GM20000 (cell line): ENCODE data around the gene AP3B2.
A peak's percentile ranks its signal among the peaks of the same experiment; 100 is the strongest.

ENCODE experiments used
- DNase-seq: peaks from one replicate; pipeline ENCODE4 v3.0.0; 2012; ENCODE audit warnings: low spot score
- TF ChIP-seq, protein P1 (sequence below): IDR thresholded peaks from 2 replicates; pipeline ENCODE4 v1.5.1; 2012; ENCODE audit warnings: mild to moderate bottlenecking, control low read depth; ENCODE audit errors: extremely low read depth, missing control alignments

Gene AP3B2

DNA sequence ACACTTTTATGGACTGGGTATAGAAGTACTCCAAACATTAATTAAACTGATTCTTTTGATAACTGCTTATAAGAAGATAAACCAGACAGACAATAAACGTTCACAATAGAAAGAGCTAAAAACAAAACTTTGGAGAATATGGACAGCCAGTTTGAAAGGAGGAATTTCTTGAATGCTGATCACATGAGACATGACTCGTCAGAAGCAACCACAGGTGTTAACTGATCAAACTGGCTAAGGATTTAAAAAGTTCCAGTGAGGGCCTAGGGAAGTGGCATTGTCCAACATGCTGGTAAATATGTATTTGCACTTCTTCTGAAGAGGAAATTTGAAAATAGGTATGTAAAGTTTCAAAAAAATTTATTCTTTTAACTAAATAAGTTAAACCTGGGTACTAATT lies 29.4 kb upstream of the AP3B2 start:
- no peak for DNase-seq
- TF ChIP-seq, protein P1, sequence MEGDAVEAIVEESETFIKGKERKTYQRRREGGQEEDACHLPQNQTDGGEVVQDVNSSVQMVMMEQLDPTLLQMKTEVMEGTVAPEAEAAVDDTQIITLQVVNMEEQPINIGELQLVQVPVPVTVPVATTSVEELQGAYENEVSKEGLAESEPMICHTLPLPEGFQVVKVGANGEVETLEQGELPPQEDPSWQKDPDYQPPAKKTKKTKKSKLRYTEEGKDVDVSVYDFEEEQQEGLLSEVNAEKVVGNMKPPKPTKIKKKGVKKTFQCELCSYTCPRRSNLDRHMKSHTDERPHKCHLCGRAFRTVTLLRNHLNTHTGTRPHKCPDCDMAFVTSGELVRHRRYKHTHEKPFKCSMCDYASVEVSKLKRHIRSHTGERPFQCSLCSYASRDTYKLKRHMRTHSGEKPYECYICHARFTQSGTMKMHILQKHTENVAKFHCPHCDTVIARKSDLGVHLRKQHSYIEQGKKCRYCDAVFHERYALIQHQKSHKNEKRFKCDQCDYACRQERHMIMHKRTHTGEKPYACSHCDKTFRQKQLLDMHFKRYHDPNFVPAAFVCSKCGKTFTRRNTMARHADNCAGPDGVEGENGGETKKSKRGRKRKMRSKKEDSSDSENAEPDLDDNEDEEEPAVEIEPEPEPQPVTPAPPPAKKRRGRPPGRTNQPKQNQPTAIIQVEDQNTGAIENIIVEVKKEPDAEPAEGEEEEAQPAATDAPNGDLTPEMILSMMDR: no peak

DNA sequence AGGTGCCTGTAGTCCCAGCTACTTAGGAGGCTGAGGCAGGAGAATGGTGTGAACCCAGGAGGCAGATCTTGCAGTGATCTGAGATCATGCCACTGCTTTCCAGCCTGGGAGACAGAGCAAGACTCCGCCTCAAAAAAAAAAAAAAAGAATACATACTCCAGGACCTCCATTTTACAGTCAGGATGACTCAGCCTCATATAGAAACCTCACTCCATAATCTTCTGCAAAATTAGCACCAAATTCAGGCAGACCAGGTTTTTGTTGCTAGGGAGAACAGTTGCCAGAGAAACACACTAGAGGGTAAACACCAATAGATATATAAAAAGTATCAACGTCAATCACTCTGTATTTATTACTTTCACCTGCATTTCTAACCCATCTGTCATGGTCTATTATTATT lies 28.3 kb upstream of the AP3B2 start:
- TF ChIP-seq, protein P1: no peak
- DNase-seq: no peak

DNA sequence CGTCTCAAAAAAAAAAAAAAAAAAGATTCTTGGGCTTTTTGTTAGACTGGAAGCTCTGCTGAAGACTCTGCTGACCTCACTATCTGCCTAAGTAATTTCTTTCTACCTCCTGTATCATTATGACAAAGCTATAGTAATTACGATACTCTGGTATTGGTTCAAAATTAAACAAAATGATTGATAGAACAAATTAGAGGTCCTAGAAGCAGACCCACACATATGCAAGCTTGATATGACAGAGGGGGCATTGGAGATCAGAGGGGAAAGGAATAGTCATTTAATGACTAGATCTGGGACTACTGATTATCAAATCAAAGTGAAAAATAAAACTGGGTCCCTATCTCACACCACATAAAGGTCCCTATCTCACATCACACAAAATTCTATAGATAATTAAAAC lies 21.9 kb upstream of the AP3B2 start:
- TF ChIP-seq, protein P1: no peak
- no peak for DNase-seq

DNA sequence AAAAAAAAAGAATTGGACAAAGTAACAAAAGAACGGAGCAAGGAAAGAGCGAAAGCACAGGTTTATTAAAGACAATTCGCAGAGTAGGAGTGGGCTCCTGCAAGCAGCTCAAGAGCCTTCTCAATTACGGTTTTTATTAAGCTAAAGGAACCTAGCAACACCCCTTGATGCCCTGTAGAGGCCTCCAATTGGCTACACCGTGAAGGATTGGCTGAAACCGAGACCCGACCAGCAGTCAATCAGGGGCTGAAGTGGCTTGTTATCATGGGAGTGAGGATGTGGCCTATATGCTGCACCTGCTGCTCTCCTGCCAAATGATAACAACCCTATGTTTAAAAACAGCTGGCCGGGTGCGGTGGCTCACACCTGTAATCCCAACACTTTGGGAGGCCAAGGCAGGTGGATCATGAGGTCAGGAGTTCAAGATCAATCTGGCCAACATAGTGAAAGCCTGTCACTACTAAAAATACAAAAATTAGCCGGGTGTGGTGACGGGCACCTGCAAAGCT lies 20.4 kb upstream of the AP3B2 start:
- no peak for DNase-seq
- TF ChIP-seq, protein P1: no peak

DNA sequence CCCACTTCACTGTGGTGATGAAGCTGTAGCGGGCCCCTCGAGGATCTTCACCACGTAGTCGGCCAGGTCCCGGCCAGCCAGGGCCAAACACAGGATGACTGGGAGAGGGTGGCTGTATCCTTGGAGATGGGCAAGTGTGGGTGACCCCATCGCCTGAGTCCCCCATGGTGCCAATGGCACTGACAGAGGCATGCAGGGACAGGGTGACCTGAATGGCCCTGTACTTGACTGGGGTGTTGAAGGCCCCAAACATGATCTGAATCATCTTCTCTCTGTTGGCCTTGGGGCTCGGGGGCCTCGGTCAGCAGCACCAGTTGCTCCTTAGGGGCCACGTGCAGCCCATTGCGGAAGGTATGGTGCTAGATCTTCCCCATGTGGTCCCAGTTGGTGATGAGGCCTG lies 17.1 kb upstream of the AP3B2 start:
- no peak for DNase-seq
- TF ChIP-seq, protein P1: no peak

DNA sequence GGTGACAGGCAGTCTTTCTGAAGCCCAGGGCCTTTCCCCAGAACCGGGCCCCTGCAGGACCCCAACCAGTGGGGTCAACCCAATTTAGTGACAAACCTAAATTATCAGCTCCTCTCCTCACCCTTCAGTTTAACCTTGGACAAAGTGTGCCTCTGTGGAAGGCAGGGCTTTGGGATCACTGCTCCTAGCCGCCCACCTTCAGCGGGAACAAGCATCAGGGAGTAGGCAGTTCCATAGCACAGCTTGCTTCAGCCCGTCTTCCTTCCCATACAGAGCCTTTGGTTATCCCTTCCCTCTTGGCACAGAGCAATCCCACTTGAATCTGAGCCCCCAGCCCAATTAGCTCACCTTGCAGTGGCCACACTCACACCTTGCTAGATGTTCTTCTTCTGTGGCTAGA lies 5.3 kb upstream of the AP3B2 start:
- no peak for DNase-seq
- TF ChIP-seq, protein P1: no peak

DNA sequence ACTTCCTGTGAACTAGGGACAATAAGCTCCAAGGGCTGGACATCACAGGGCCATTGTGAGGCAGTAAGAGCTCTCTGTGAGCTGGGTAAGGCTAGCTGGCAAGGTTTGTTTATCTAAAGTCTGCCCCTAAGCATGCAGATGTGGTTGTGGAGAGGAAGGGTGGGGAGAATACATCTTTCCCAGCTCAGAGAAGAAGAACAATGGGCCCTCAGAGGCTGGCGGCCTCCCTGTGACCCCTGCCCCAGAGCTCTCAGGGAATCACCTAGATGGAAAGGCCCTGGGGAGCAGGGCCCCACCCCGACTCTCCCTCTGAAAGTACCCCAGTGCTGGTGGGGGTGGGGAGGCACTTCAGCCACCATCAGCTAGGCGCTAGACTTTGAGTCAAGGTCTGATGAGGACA lies 4.3 kb upstream of the AP3B2 start:
- peak; percentile 12 for DNase-seq
- TF ChIP-seq, protein P1: no peak
